SK-N-SH treated with all-trans-retinoic acid at 6 μM for 48 hours (cell line): Measurements from ENCODE around the gene UBLCP1.
"Not testable (repeated sequence)": the region's sequence is repeated elsewhere in the genome, so short reads cannot be mapped to it uniquely, and the experiment has no call there.

Source experiments
- ATAC-seq: fragments of 200-7000 bp; cut with Tn5 transposase; 3 replicates; pipeline ENCODE4 v1.9.1; 2020; ENCODE audit warnings: mild to moderate bottlenecking, moderate library complexity
- ARNTL ChIP-seq: fragments of 450-650 bp; formaldehyde crosslinking; IDR thresholded peaks from 2 replicates; pipeline ENCODE4 v1.5.0; 2020; ENCODE audit warnings: low read depth, mild to moderate bottlenecking, moderate library complexity, borderline replicate concordance
- BACH2 ChIP-seq: fragments of 250-450 bp; sonication (Bioruptor Pico); IDR thresholded peaks from 2 replicates; pipeline ENCODE4 v1.9.0; 2021; ENCODE audit warnings: mild to moderate bottlenecking, borderline replicate concordance
- CSDC2 ChIP-seq: fragments of 250-450 bp; sonication (Bioruptor Pico); IDR thresholded peaks from 2 replicates; pipeline ENCODE4 v1.5.0; 2020; ENCODE audit warnings: mild to moderate bottlenecking, moderate library complexity
- ESRRG ChIP-seq: fragments of 250-450 bp; sonication (Bioruptor Pico); IDR thresholded peaks from 2 replicates; pipeline ENCODE4 v1.6.1; 2021; ENCODE audit warnings: mild to moderate bottlenecking
- GLIS3 ChIP-seq: fragments of 250-450 bp; sonication (Bioruptor Pico); IDR thresholded peaks from 2 replicates; pipeline ENCODE4 v1.5.0; 2020; ENCODE audit warnings: mild to moderate bottlenecking, moderate library complexity
- OSR1 ChIP-seq: fragments of 250-450 bp; sonication (Bioruptor Pico); IDR thresholded peaks from 2 replicates; pipeline ENCODE4 v1.8.0; 2022; ENCODE audit warnings: moderate library complexity, mild to moderate bottlenecking, inconsistent platforms
- RARB ChIP-seq: fragments of 250-450 bp; sonication (Bioruptor Pico); IDR thresholded peaks from 2 replicates; pipeline ENCODE4 v1.8.0; 2021; ENCODE audit warnings: mild to moderate bottlenecking, moderate library complexity
- SNAI2 ChIP-seq: fragments of 250-450 bp; sonication (Bioruptor Pico); IDR thresholded peaks from 2 replicates; pipeline ENCODE4 v1.5.0; 2020; ENCODE audit warnings: mild to moderate bottlenecking, moderate library complexity
- TCF4 ChIP-seq: fragments of 250-450 bp; sonication (Bioruptor Pico); IDR thresholded peaks from 2 replicates; pipeline ENCODE4 v1.8.0; 2021; ENCODE audit warnings: mild to moderate bottlenecking, moderate library complexity, borderline replicate concordance
- TOX ChIP-seq: fragments of 250-450 bp; sonication (Bioruptor Pico); IDR thresholded peaks from 2 replicates; pipeline ENCODE4 v1.8.0; 2021; ENCODE audit warnings: mild to moderate bottlenecking, moderate library complexity, borderline replicate concordance
- ZC3H10 ChIP-seq: fragments of 250-450 bp; sonication (Bioruptor Pico); IDR thresholded peaks from 2 replicates; pipeline ENCODE4 v1.5.1; 2021; ENCODE audit warnings: mild to moderate bottlenecking, moderate library complexity
- ZFP3 ChIP-seq: fragments of 250-450 bp; sonication (Bioruptor Pico); IDR thresholded peaks from 2 replicates; pipeline ENCODE4 v1.5.0; 2020; ENCODE audit warnings: mild to moderate bottlenecking, moderate library complexity
- ZFP30 ChIP-seq: fragments of 450-650 bp; formaldehyde crosslinking; IDR thresholded peaks from 2 replicates; pipeline ENCODE4 v1.5.0; 2022; ENCODE audit warnings: mild to moderate bottlenecking, moderate library complexity
- TF ChIP-seq, protein P1 (sequence below): fragments of 250-450 bp; sonication (Bioruptor Pico); IDR thresholded peaks from 2 replicates; pipeline ENCODE4 v1.8.0; 2020; ENCODE audit warnings: mild to moderate bottlenecking, moderate library complexity, borderline replicate concordance
- TF ChIP-seq, protein P2 (sequence below): fragments of 250-450 bp; sonication (Bioruptor Pico); IDR thresholded peaks from 2 replicates; pipeline ENCODE4 v1.5.1; 2021; ENCODE audit warnings: mild to moderate bottlenecking, moderate library complexity
- TF ChIP-seq, protein P3 (sequence below): fragments of 250-450 bp; sonication (Bioruptor Pico); IDR thresholded peaks from 2 replicates; pipeline ENCODE4 v1.8.0; 2021; ENCODE audit warnings: low read depth, mild to moderate bottlenecking, moderate library complexity, borderline replicate concordance
- TF ChIP-seq, protein P4 (sequence below): fragments of 250-450 bp; sonication (Bioruptor Pico); IDR thresholded peaks from 2 replicates; pipeline ENCODE4 v1.5.0; 2020; ENCODE audit warnings: mild to moderate bottlenecking, moderate library complexity

Gene UBLCP1

DNA sequence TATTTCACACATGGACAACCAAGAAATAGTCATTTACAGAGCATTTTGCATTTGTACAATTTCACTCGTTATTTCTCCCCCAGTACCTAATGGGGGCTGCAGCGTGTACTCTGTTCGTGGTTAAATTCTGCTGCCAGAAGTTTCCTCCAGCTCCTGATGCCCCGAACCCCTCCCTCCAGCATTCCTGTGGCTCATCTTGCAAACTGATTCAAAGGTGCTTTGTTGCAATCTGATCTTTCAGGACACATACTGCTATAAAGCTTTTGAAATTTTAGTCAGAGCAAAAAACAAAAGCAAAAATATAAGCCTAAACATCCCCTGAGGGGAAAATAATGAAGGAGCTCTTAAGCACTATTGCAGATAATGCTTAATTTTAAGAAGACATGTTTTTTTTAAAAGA, 27.7 kb downstream of the UBLCP1 start (continued):
- TF ChIP-seq, protein P1, sequence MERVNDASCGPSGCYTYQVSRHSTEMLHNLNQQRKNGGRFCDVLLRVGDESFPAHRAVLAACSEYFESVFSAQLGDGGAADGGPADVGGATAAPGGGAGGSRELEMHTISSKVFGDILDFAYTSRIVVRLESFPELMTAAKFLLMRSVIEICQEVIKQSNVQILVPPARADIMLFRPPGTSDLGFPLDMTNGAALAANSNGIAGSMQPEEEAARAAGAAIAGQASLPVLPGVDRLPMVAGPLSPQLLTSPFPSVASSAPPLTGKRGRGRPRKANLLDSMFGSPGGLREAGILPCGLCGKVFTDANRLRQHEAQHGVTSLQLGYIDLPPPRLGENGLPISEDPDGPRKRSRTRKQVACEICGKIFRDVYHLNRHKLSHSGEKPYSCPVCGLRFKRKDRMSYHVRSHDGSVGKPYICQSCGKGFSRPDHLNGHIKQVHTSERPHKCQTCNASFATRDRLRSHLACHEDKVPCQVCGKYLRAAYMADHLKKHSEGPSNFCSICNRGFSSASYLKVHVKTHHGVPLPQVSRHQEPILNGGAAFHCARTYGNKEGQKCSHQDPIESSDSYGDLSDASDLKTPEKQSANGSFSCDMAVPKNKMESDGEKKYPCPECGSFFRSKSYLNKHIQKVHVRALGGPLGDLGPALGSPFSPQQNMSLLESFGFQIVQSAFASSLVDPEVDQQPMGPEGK (CRISPR knock-in tag), result no peak
- TF ChIP-seq, protein P2, sequence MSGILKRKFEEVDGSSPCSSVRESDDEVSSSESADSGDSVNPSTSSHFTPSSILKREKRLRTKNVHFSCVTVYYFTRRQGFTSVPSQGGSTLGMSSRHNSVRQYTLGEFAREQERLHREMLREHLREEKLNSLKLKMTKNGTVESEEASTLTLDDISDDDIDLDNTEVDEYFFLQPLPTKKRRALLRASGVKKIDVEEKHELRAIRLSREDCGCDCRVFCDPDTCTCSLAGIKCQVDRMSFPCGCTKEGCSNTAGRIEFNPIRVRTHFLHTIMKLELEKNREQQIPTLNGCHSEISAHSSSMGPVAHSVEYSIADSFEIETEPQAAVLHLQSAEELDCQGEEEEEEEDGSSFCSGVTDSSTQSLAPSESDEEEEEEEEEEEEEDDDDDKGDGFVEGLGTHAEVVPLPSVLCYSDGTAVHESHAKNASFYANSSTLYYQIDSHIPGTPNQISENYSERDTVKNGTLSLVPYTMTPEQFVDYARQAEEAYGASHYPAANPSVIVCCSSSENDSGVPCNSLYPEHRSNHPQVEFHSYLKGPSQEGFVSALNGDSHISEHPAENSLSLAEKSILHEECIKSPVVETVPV, result no peak
- TF ChIP-seq ZFP30 (CRISPR knock-in tag), result no peak
- no peak for TF ChIP-seq ZFP3 (CRISPR knock-in tag)
- no peak for TF ChIP-seq SNAI2 (CRISPR knock-in tag)
- TF ChIP-seq, protein P3, sequence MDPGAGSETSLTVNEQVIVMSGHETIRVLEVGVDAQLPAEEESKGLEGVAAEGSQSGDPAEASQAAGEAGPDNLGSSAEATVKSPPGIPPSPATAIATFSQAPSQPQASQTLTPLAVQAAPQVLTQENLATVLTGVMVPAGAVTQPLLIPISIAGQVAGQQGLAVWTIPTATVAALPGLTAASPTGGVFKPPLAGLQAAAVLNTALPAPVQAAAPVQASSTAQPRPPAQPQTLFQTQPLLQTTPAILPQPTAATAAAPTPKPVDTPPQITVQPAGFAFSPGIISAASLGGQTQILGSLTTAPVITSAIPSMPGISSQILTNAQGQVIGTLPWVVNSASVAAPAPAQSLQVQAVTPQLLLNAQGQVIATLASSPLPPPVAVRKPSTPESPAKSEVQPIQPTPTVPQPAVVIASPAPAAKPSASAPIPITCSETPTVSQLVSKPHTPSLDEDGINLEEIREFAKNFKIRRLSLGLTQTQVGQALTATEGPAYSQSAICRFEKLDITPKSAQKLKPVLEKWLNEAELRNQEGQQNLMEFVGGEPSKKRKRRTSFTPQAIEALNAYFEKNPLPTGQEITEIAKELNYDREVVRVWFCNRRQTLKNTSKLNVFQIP (CRISPR knock-in tag), result no peak
- TF ChIP-seq CSDC2 (CRISPR knock-in tag), result no peak

DNA sequence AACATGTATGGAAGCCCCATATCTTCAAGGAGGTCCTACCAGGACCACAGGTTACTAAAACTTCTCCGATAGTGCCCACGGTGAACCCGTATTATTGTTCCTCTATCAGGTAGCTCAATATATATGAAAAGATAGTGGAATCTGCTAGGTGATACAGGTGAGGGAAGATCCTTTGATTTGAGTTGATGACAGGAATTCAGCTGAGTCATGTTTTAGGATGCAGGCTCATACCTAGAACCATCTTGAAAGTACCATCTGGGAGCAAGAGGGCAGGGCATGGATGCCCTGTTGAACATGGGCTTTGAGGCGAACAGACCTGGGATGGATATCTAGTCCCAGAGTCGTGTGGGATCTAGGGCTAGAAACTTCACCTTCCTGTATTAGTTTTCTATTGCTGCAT, 31.8 kb downstream of the UBLCP1 start:
- TF ChIP-seq GLIS3 (no peak), TCF4 (CRISPR knock-in tag) (no peak), BACH2 (CRISPR knock-in tag) (no peak), OSR1 (no peak), TOX (no peak), ZFP3 (CRISPR knock-in tag) (no peak), SNAI2 (CRISPR knock-in tag) (no peak), ARNTL (no peak), ESRRG (CRISPR knock-in tag) (no peak), ZC3H10 (CRISPR knock-in tag) (no peak)
- TF ChIP-seq, protein P4, sequence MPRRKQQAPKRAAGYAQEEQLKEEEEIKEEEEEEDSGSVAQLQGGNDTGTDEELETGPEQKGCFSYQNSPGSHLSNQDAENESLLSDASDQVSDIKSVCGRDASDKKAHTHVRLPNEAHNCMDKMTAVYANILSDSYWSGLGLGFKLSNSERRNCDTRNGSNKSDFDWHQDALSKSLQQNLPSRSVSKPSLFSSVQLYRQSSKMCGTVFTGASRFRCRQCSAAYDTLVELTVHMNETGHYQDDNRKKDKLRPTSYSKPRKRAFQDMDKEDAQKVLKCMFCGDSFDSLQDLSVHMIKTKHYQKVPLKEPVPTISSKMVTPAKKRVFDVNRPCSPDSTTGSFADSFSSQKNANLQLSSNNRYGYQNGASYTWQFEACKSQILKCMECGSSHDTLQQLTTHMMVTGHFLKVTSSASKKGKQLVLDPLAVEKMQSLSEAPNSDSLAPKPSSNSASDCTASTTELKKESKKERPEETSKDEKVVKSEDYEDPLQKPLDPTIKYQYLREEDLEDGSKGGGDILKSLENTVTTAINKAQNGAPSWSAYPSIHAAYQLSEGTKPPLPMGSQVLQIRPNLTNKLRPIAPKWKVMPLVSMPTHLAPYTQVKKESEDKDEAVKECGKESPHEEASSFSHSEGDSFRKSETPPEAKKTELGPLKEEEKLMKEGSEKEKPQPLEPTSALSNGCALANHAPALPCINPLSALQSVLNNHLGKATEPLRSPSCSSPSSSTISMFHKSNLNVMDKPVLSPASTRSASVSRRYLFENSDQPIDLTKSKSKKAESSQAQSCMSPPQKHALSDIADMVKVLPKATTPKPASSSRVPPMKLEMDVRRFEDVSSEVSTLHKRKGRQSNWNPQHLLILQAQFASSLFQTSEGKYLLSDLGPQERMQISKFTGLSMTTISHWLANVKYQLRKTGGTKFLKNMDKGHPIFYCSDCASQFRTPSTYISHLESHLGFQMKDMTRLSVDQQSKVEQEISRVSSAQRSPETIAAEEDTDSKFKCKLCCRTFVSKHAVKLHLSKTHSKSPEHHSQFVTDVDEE (CRISPR knock-in tag), result no peak
- TF ChIP-seq, all 23 proteins: peak for 0
- no peak for ATAC-seq

DNA sequence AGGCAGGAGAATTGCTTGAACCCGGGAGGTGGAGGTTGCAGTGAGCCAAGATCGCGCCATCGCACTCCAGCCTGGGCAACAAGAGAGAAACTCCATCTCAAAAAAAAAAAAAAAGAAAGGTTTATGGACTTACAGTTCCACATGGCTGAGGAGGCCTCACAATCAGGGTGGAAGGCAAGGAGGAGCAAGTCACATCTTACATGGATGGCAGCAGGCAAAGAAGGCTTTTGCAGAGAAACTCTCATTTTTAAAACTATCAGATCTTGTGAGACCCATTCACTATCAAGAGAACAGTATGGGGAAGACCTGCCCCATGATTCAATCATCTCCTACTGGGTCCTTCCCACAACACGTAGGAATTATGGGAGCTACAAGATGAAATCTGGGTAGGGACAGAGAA, 34.2 kb downstream of the UBLCP1 start:
- not testable (repeated sequence) for ATAC-seq

DNA sequence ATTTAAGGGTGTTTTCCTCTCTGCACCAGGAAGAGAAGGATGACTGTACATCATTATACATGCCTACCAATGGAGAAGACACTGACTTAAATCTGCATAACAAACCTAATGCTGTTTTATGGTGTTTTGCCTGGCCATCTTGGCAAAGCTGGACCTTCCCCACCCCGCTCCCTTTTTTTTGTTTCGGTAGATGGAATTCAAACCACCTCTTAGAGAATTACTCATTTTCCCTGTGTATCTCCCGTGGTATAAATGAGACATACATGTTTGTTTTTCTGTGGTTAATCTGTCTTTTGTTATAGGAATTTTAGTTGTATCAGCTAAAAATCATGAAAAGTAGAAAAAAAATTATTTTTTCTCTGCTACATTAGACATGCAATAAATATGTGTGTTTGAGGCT, 38.4 kb downstream of the UBLCP1 start:
- TF ChIP-seq, protein P3 (CRISPR knock-in tag), result no peak
- TF ChIP-seq RARB (CRISPR knock-in tag) (no peak), ZC3H10 (CRISPR knock-in tag) (no peak), TCF4 (CRISPR knock-in tag) (no peak)
- no peak for ATAC-seq

DNA sequence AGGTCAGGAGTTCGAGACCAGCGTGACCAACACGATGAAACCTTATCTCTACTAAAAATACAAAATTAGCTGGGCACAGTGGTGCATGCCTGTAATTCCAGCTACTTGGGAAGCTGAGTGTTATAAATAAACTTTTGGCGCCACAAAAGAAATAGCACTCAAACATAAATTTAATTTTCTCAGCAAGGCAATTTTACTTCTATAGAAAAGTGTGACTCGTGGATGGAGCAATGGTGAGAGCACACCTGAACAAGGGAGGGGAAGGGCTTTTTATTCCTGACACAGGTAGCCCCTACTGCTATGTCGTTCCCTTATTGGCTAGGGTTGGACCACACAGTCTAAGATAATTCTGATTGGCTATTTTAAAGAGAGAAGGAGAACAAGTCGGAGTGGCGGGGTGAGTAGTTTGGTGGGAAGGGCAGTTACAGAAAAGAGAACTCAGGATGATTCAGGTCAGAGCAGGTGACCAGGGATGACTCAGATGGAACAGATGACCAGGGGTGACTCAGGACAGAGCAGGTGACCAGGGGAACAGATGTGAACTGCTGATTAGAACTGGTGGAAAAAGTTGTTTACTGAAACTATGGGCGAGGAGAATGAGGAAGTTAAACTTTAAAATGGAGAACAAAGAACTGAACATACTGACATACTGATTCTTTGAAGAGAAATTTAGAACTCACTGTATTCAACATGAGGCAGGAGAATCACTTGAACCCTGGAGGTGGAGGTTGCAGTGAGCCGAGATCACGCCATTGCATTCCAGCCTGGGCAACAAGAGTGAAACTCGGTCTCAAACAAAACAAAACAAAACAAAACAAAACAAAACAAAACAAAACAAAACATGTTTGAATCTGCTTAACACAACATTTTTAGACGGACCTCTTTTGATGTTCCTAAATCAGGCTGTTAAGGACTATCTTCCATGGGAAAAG, 39.1 kb downstream of the UBLCP1 start:
- not testable (repeated sequence) for ATAC-seq
